ENCODE results near the gene SELENOM.

- TF ChIP-seq POLR2A (IDR thresholded peaks at IDR 0.05), result no peak
- no peak for TF ChIP-seq CTCF (IDR thresholded peaks at IDR 0.05)
- TF ChIP-seq EP300 (IDR thresholded peaks at IDR 0.05), result no peak
Observed at GRCh38 chr22:31104869-31105268, 2.5 kb downstream of the SELENOM start.
